ENCODE data around the gene SF3B5. TPM values are rescaled to one million over a fixed set of nuclear protein-coding genes. Genes with fewer than 3 reads are reported as not detected.

SF3B5 gene
- total and polyA plus RNA-seq, 8 donors: 45.2 to 138 (median 72.7) TPM

- ATAC-seq: no peak
- no peak for TF ChIP-seq CTCF (IDR thresholded peaks at IDR 0.05)
Measured at GRCh38 chr6:144113366-144113765, 18.0 kb upstream of the SF3B5 start.

DNA sequence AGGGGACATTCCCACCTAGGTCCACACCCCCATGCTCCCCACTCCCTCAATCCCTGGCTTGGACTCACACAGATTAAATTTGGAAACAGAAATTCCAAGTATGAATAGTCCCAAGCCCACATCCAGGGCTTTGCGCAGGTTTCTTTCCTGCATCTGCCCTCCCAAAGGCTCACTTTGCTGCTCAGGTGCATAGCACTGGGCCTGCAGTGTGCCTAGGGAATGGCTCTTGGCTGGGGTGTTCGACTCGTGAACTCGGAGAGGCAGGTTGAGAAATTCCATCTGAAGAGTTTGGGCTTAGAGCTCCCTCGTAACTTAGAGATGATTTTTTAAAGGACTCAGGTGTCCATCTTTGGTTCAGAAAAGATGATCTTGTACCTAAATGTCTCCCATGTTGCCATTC lies 14.8 kb upstream of the SF3B5 start:
- ATAC-seq (no peak), DNase-seq (no peak), FAIRE-seq (no peak)
- no peak overlapping the region for H3K4me3 ChIP-seq
- 84% methylated on average over 5 of the region's 5 CpGs for WGBS, 2 donors
- H3K36me3 ChIP-seq: no peaks in the 10 kb centered on the region
- no peak overlapping the region for H3K27ac ChIP-seq
- no peak for TF ChIP-seq CTCF (IDR thresholded peaks at IDR 0.05)
- no peaks in the 10 kb centered on the region for H3K27me3 ChIP-seq
- intact Hi-C loops (cut with DNase I): loop anchor here in 1 of 3 donors (10.0 kb wide), 1 partner anchor 105 kb away; no protein-coding TSS in a partner anchor
- H3K4me1 ChIP-seq: no peaks in the 10 kb centered on the region
- H3K9me3 ChIP-seq: no peaks in the 10 kb centered on the region

More at GRCh38 chr6:144113366-144113765, 18.0 kb upstream of the SF3B5 start:
- WGBS, 2 donors: 85 to 86% methylated on average over 6 of the region's 6 CpGs
- intact Hi-C loops (cut with DNase I): loop anchor here in 1 of 3 donors (10.0 kb wide), 1 partner anchor 101 kb away; no protein-coding TSS in a partner anchor
- Histone ChIP-seq H3K9me3 (no peaks in the 10 kb centered on the region), H3K27ac (no peak overlapping the region), H3K4me1 (no peaks in the 10 kb centered on the region), H3K27me3 (no peaks in the 10 kb centered on the region), H3K4me3 (no peak overlapping the region), H3K36me3 (no peaks in the 10 kb centered on the region)
- DNase-seq (no peak), FAIRE-seq (no peak)

GRCh38 chr6:144106206-144106605 lies 10.8 kb upstream of the SF3B5 start:
- Histone ChIP-seq H3K36me3 (no peaks in the 10 kb centered on the region), H3K4me1 (no peaks in the 10 kb centered on the region), H3K27me3 (no peaks in the 10 kb centered on the region), H3K27ac (no peak overlapping the region), H3K4me3 (no peak overlapping the region), H3K9me3 (no peaks in the 10 kb centered on the region)
- DNase-seq (no peak), FAIRE-seq (no peak), ATAC-seq (no peak)
- intact Hi-C loops (cut with DNase I): loop anchor here in 2 of 3 donors (10.0 kb wide), 3 partner anchors 109 to 379 kb away; no protein-coding TSS in a partner anchor
- WGBS, 2 donors: 70 to 81% methylated on average over 1 of the region's 1 CpG
- TF ChIP-seq CTCF (IDR thresholded peaks at IDR 0.05): no peak

- peak in 3 of 6 donors; percentile 8 to 24 (median 20) for DNase-seq
Measured at GRCh38 chr6:144104898-144105487, 9.6 kb upstream of the SF3B5 start.

More at GRCh38 chr6:144104898-144105487, 9.6 kb upstream of the SF3B5 start:
- ATAC-seq (peak; percentile 72 to 91 (median 90)), FAIRE-seq (peak; percentile 97)
- intact Hi-C loops (cut with DNase I): loop anchor here in 2 of 3 donors (10.0 kb wide), 3 partner anchors 110 to 380 kb away; no protein-coding TSS in a partner anchor
- Histone ChIP-seq H3K36me3 (no peaks in the 10 kb centered on the region), H3K4me3 (no peak overlapping the region), H3K9me3 (no peaks in the 10 kb centered on the region), H3K4me1 (no peaks in the 10 kb centered on the region), H3K27ac (no peak overlapping the region), H3K27me3 (no peaks in the 10 kb centered on the region)
- peak in 3 of 4 donors; percentile 33 to 43 (median 35) for TF ChIP-seq CTCF (IDR thresholded peaks at IDR 0.05)
- 0 to 1% methylated on average over 2 of the region's 2 CpGs for WGBS, 2 donors
